Hematopoietic multipotent progenitor cell treated with erythropoietin and hydrocortisone succinate and interleukin-3 and kit ligand, for 17 days (in vitro differentiated cells): ENCODE results near the gene NCOA3.
"Not testable (repeated sequence)": the region's sequence is repeated elsewhere in the genome, so short reads cannot be mapped to it uniquely, and the experiment has no call there.

Experiments
- DNase-seq: peaks from one replicate; pipeline ENCODE4 v3.0.0-alpha.2; 2015; ENCODE audit warnings: low spot score

NCOA3 gene

GRCh38 chr20:47501482-47502270, at the start of gene NCOA3:
NCOA3 (plus strand) TSS chr20:47501887; CDS start chr20:47622248, 120,361 bp downstream.
- peak; percentile 80 for DNase-seq

GRCh38 chr20:47452736-47453161, 48.9 kb upstream of the NCOA3 start:
- DNase-seq = no peak

- no peak for DNase-seq
These were observed 48.4 kb upstream of the NCOA3 start for GRCh38 chr20:47453167-47453782.

- no peak for DNase-seq
These were observed 47.2 kb upstream of the NCOA3 start for GRCh38 chr20:47454298-47455132.

GRCh38 chr20:47455133-47456040, 46.3 kb upstream of the NCOA3 start:
- DNase-seq = no peak

- no peak for DNase-seq
These were observed 45.6 kb upstream of the NCOA3 start for GRCh38 chr20:47456041-47456537.

GRCh38 chr20:47456952-47457724, 44.5 kb upstream of the NCOA3 start:
- DNase-seq = no peak

- DNase-seq = not testable (repeated sequence)
These were observed 43.2 kb upstream of the NCOA3 start for GRCh38 chr20:47458280-47459050.

GRCh38 chr20:47459344-47460073, 42.2 kb upstream of the NCOA3 start:
- no peak for DNase-seq

- DNase-seq = not testable (repeated sequence)
These were observed 41.0 kb upstream of the NCOA3 start for GRCh38 chr20:47460761-47461112.

GRCh38 chr20:47461120-47461685, 40.5 kb upstream of the NCOA3 start:
- no peak for DNase-seq

- not testable (repeated sequence) for DNase-seq
These were observed 39.8 kb upstream of the NCOA3 start for GRCh38 chr20:47461906-47462305.

GRCh38 chr20:47464380-47465101, 37.1 kb upstream of the NCOA3 start:
- DNase-seq = no peak

- DNase-seq = no peak
These were observed 36.2 kb upstream of the NCOA3 start for GRCh38 chr20:47465335-47466090.

- no peak for DNase-seq
These were observed 35.5 kb upstream of the NCOA3 start for GRCh38 chr20:47466213-47466612.

GRCh38 chr20:47466704-47467459, 34.8 kb upstream of the NCOA3 start:
- no peak for DNase-seq
